DOHH2 (cell line): ENCODE results near the gene CMTM2.

Experiments
- EZH2phosphoT487 ChIP-seq: fragments of 200-600 bp; sonication (generic); IDR thresholded peaks from 2 replicates; pipeline ENCODE4 v1.6.1; 2017; ENCODE audit warnings: borderline replicate concordance, mild to moderate bottlenecking, antibody characterized with exemption, low read length, moderate library complexity, mixed read lengths
- TF ChIP-seq, protein P1 (sequence below): fragments of 200-600 bp; sonication (generic); IDR thresholded peaks from one replicate; pipeline ENCODE4 v1.5.1; 2014; ENCODE audit warnings: antibody characterized with exemption, mild to moderate bottlenecking, low read depth, low read length; ENCODE audit not compliant: poor library complexity, severe bottlenecking

DNA sequence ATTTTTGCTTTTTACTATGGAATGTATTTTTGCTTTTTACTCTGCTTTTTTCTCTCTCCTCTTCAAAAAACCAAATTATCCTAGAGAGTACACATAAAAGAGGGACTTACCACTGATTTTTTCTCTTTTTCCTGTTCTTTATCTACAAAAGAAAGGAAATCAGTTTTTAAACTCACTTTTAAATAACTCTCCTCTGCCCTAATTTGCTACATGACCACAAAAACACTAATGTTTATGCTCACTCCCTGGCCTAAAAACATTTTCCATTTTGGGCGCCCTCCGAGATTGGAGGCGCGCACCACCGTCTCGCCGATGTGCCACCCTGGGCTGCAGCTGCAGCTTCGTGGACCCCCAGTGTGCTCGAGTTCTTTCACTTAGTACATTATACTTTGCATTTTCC is 30.4 kb upstream of the CMTM2 start:
- TF ChIP-seq, protein P1, sequence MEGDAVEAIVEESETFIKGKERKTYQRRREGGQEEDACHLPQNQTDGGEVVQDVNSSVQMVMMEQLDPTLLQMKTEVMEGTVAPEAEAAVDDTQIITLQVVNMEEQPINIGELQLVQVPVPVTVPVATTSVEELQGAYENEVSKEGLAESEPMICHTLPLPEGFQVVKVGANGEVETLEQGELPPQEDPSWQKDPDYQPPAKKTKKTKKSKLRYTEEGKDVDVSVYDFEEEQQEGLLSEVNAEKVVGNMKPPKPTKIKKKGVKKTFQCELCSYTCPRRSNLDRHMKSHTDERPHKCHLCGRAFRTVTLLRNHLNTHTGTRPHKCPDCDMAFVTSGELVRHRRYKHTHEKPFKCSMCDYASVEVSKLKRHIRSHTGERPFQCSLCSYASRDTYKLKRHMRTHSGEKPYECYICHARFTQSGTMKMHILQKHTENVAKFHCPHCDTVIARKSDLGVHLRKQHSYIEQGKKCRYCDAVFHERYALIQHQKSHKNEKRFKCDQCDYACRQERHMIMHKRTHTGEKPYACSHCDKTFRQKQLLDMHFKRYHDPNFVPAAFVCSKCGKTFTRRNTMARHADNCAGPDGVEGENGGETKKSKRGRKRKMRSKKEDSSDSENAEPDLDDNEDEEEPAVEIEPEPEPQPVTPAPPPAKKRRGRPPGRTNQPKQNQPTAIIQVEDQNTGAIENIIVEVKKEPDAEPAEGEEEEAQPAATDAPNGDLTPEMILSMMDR: no peak
- TF ChIP-seq EZH2phosphoT487: no peak
